Heart left ventricle (tissue), 16 donors: ENCODE data around the gene BCL7C. TPM values are rescaled to one million over a fixed set of nuclear protein-coding genes. Genes with fewer than 3 reads are reported as not detected.
A peak's percentile ranks its signal among the peaks of the same experiment; 100 is the strongest.

Experiments
- ATAC-seq, 4 donors: fragments of 200-7000 bp; cut with Tn5 transposase; one replicate each; pipeline ENCODE4 v1.9.1; 2020 to 2022; ENCODE audit warnings: moderate library complexity in 4 of 4, mild to moderate bottlenecking in 3 of 4, moderate number of reproducible peaks in 1 of 4
- DNase-seq, 5 donors: peaks; one replicate each; pipeline ENCODE4 v3.0.0-alpha.2; 2020
- H3K27ac ChIP-seq, 12 donors: fragments of 200-600 bp; sonication (generic) in 4 of 12; one replicate each; pipeline versions ENCODE4 v1.5.0 to v1.8.0; 2016 to 2022; ENCODE audit warnings: mild to moderate bottlenecking in 2 of 12
- H3K27me3 ChIP-seq, 9 donors: fragments of 200-600 bp; sonication (generic) in 2 of 9; one replicate each; pipeline versions ENCODE4 v1.5.1 to v1.8.0; 2016 to 2022; ENCODE audit warnings: mild to moderate bottlenecking in 3 of 9
- H3K36me3 ChIP-seq, 9 donors: fragments of 200-600 bp; sonication (generic) in 2 of 9; one replicate each; pipeline versions ENCODE4 v1.5.0 to v1.8.0; 2018 to 2022; ENCODE audit warnings: mild to moderate bottlenecking in 2 of 9
- H3K4me1 ChIP-seq, 12 donors: fragments of 200-600 bp; sonication (generic) in 4 of 12; one replicate each; pipeline versions ENCODE4 v1.5.0 to v1.8.0; 2016 to 2022; ENCODE audit warnings: mild to moderate bottlenecking in 3 of 12
- H3K4me3 ChIP-seq, 12 donors: fragments of 200-600 bp; sonication (generic) in 4 of 12; one replicate each; pipeline versions ENCODE4 v1.5.0 to v1.8.0; 2017 to 2022; ENCODE audit warnings: mild to moderate bottlenecking in 9 of 12, moderate library complexity in 4 of 12
- H3K9me3 ChIP-seq, 12 donors: fragments of 200-600 bp; sonication (generic) in 4 of 12; one replicate each; pipeline versions ENCODE4 v1.5.0 to v1.8.0; 2016 to 2022; ENCODE audit warnings: mild to moderate bottlenecking in 1 of 12
- POLR2A ChIP-seq, 2 donors: fragments of 450-650 bp; IDR thresholded peaks; one replicate each; pipeline ENCODE4 v1.6.1; 2017; ENCODE audit warnings: antibody characterized with exemption in 2 of 2, mild to moderate bottlenecking in 2 of 2, moderate library complexity in 2 of 2
- WGBS, 4 donors: extraction: QIAGEN DNeasy Blood & Tissue Kit in 2 of 4; methylation state at CpG; one replicate each; pipeline versions ENCODE4 v1.1.5 to v1.1.7; 2013 to 2018; 5-methylcytosine and 5-hydroxymethylcytosine counted together
- intact Hi-C, 10 donors: fragments of 100-400 bp; cut with DNase I; formaldehyde crosslinking; loops; one replicate each; pipeline versions ENCODE4 v1.11.1 to v1.14.2; 2022
- polyA plus RNA-seq, 2 donors: library from polyadenylated mRNA; stranded (reverse); fragments of 200-250 nt; gene quantifications; one replicate each; pipeline ENCODE4 v1.2.3, GENCODE V29; 2013
- total RNA-seq, 9 donors: library from RNA; depleted of rRNA in 2 of 9; stranded (reverse); fragments of >200 nt in 2 of 9; fragmentation: NEBNext Ultra II Directional in 3 of 9; extraction: Animal tissue kit (Norgen Biotek cat#: 25700) in 3 of 9; gene quantifications; one replicate each; pipeline versions ENCODE4 v1.1.0 to v1.2.4, GENCODE V29; 2016 to 2023
- TF ChIP-seq, protein P1 (sequence below), 12 donors: fragments of 200-600 bp; sonication (generic) in 4 of 12; IDR thresholded peaks; one replicate each; pipeline versions ENCODE4 v1.5.0 to v1.8.0; 2018 to 2022; ENCODE audit warnings: antibody characterized with exemption in 12 of 12, mild to moderate bottlenecking in 5 of 12
- donor health status: ischemic (EF 13 %, LVEDD 7.1; RV severe dilation, severe dysfunction).
- donor health status: healthy with polysubstance abuse.
- donor health status: DM: no; HTN: yes; CAD: no.
- donor health status: DM: no; HTN: no; CAD: no.
- donor health status: ischemic (EF 25% LVEDD 6.9; RV normal size, moderate dysfunction).
- donor health status: ischemic (EF 25% LVEDD 5.7; RV mildly dilated, moderate dysfunction).
- donor health status: healthy.
- donor health status: DM: yes; HTN: yes; CAD: no.
- donor health status: ischemic (EF 35%, LVEDD 5.7; RV mildly dilated, moderate dysfunction).
- donor health status: nonischemic (EF 11% LVEDD 7.7; RV severe dilation, severe dysfunction).
- donor health status: DM: yes; HTN: yes; CAD: no.
- donor health status: PGD.
- donor health status: ischemic (EF 29% LVEDD 5.4; RV normal size, mild dysfunction).
- donor health status: nonischemic (EF 23%, LVEDD 6.1; RV moderate dilation, normal function).

Gene BCL7C
- total and polyA plus RNA-seq, 11 donors, result 23.1 to 43.4 (median 28.7) TPM

- no peak for ATAC-seq
- no peaks in the 10 kb centered on the region for H3K9me3 ChIP-seq
- no peaks in the 10 kb centered on the region for H3K27me3 ChIP-seq
- intact Hi-C loops, result loop anchor here in 4 of 10 donors (2.0 to 10.0 kb wide), 5 partner anchors 16 to 72 kb away; partner anchors contain the start of gene BCL7C (in 1 of the 4)
- H3K27ac ChIP-seq, result peak overlapping the region in 11 of 12 donors; percentile 88 to 100 (median 94)
- peaks cover 0 to 34% (median 13%) of the 10 kb centered on the region in 9 donors for H3K36me3 ChIP-seq
- peaks cover 3 to 40% (median 20%) of the 10 kb centered on the region in 12 donors for H3K4me1 ChIP-seq
- H3K4me3 ChIP-seq, result peak overlapping the region in 8 of 12 donors; percentile 73 to 99 (median 87)
- no peak for TF ChIP-seq POLR2A (IDR thresholded peaks at IDR 0.05)
- TF ChIP-seq, protein P1, sequence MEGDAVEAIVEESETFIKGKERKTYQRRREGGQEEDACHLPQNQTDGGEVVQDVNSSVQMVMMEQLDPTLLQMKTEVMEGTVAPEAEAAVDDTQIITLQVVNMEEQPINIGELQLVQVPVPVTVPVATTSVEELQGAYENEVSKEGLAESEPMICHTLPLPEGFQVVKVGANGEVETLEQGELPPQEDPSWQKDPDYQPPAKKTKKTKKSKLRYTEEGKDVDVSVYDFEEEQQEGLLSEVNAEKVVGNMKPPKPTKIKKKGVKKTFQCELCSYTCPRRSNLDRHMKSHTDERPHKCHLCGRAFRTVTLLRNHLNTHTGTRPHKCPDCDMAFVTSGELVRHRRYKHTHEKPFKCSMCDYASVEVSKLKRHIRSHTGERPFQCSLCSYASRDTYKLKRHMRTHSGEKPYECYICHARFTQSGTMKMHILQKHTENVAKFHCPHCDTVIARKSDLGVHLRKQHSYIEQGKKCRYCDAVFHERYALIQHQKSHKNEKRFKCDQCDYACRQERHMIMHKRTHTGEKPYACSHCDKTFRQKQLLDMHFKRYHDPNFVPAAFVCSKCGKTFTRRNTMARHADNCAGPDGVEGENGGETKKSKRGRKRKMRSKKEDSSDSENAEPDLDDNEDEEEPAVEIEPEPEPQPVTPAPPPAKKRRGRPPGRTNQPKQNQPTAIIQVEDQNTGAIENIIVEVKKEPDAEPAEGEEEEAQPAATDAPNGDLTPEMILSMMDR (IDR thresholded peaks at IDR 0.05), result no peak
- DNase-seq, result no peak
- 70 to 91% (median 81%) methylated on average over 5 of the region's 5 CpGs for WGBS, 4 donors
These were observed 17.0 kb downstream of the BCL7C start for GRCh38 chr16:30876867-30877266.

DNA sequence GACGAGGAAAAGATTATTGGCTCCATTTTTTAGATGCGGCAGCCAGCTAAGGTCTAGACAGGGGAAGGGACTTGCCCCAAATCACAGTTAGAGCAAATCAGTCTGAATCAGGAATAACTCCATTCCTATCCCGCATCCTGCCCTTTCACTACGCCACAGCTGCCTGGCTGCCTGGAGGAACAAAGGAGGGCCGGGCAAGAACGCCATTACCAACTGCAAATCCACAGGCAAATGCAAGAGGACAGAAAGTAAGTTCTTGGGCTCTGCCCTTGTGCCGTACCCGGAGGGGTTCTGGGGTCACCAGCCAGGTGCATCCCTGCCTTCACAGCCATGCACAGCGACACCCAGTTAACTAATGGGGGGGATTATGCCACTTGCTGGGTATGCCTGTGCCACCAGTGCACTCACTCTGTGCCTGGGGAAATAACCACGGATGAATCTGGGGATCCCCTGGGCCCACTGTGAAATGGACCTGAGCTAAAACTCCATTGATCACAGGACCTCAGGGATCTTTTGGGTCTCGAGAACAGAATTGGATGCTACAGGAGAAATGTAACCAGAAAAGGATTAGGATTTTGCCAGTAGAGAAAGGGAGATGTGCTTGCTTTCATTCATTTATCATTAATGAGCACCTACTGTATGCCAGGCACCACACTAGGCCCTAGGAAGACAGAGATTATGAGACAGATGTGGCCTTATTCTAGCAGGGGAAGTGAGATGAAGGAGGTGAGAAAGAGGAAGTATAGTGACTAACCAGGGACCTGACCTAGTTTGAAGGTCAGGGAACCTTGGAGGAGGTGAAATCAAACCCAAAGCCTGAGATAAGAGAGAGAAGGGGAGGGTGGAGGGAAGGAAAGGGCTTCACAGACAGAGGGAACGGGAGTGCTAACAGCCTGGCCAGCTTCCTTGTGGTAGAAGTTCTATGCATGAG is 17.7 kb downstream of the BCL7C start:
- Histone ChIP-seq H3K4me3 (peak overlapping the region; percentile 52 to 99 (median 87)), H3K27me3 (no peaks in the 10 kb centered on the region), H3K27ac (peak overlapping the region; percentile 80 to 100 (median 94)), H3K4me1 (peaks cover 3 to 34% (median 20%) of the 10 kb centered on the region in 12 donors), H3K36me3 (peaks cover 0 to 34% (median 13%) of the 10 kb centered on the region in 9 donors), H3K9me3 (no peaks in the 10 kb centered on the region)
- DNase-seq, result peak in 1 of 5 donors; percentile 22
- intact Hi-C loops, result loop anchor here in 6 of 10 donors (1.0 to 10.0 kb wide), 8 partner anchors 17 to 71 kb away; partner anchors contain the start of genes BCL7C (in 3 of the 6) and CTF1 (in 1 of the 6)
- TF ChIP-seq, protein P1 (IDR thresholded peaks at IDR 0.05), result no peak
- no peak for TF ChIP-seq POLR2A (IDR thresholded peaks at IDR 0.05)
- 10 to 13% (median 13%) methylated on average over 12 of the region's 12 CpGs for WGBS, 4 donors
- ATAC-seq, result peak in 2 of 4 donors; percentile 0 to 2

DNA sequence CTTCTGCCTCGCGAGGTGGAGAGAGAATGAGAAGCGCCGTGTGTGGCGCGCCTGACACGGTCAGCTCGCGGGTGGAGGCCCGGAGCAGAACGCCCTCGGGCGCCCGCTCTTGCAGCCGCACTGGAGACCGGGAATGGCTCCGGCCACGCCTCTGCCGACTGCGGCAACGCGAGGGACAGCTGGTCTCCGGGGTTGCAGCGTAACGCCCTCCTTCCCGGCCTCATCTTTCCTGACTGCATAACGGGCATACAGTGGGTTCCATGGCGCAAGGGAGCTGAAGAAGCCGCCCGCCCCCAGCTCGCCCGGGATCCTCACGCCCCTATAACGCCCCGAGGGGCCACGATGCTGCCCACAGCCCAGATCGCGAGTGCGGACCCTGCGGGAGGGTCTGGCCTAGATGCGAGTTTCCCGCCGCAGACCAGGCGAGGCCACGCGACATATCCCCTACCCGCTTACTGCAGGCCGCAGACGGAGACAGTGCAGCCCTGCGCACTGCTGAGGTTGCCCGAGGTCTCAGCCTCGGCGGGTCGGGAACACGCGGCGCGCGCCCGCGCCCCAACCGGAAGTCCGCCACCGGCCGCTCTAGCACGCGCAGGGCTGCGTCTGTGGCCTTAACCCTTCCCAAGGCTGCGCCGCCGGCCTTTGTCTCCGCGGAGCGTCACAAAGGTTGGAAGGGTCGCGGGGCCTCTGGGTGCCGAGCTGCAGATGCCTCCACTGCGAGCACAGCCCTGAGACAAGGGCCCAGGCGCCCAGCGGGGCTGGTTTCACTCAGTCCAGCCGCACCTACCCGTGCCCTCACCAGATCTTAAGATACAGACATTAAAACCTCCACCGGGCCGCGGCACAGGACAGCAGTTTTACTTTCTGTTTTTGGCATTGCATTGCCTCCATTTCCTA is 18.8 kb downstream of the BCL7C start:
- H3K36me3 ChIP-seq, result peaks cover 0 to 24% (median 13%) of the 10 kb centered on the region in 9 donors
- peak overlapping the region; percentile 52 to 99 (median 87) for H3K4me3 ChIP-seq
- no peaks in the 10 kb centered on the region for H3K9me3 ChIP-seq
- 0% methylated on average over 39 to 85 of the region's 85 CpGs for WGBS, 4 donors
- H3K27me3 ChIP-seq, result no peaks in the 10 kb centered on the region
- ATAC-seq (peak; percentile 97 to 99 (median 98)), DNase-seq (peak; percentile 92 to 96 (median 95))
- H3K4me1 ChIP-seq, result peaks cover 3 to 29% (median 20%) of the 10 kb centered on the region in 12 donors
- peak overlapping the region; percentile 80 to 100 (median 94) for H3K27ac ChIP-seq
- intact Hi-C loops, result loop anchor here in 6 of 10 donors (1.0 to 10.0 kb wide), 9 partner anchors 19 to 70 kb away; partner anchors contain the start of genes BCL7C (in 2 of the 6) and CTF1 (in 1 of the 6)
- TF ChIP-seq, protein P1 (IDR thresholded peaks at IDR 0.05), result peak in 1 of 12 donors; percentile 12
- peak in 1 of 2 donors; percentile 86 for TF ChIP-seq POLR2A (IDR thresholded peaks at IDR 0.05)
